IPS DF 6.9 (cell line): ENCODE measurements around the gene ACSF3.

Experiments
- DNase-seq: peaks from one replicate; pipeline ENCODE4 v3.0.0-alpha.2; 2013; ENCODE audit warnings: low read depth, low spot score
- H3K27ac ChIP-seq: one replicate; pipeline ENCODE4 v1.5.1; 2013; ENCODE audit warnings: low read length, control low read depth
- H3K27me3 ChIP-seq: 2 replicates; pipeline ENCODE4 v1.6.1; 2013; ENCODE audit warnings: mild to moderate bottlenecking, low read length; ENCODE audit not compliant: control insufficient read depth, insufficient read depth
- H3K36me3 ChIP-seq: 2 replicates; pipeline ENCODE4 v1.6.1; 2013; ENCODE audit warnings: low read length; ENCODE audit not compliant: control insufficient read depth, insufficient read depth
- H3K4me1 ChIP-seq: 2 replicates; pipeline ENCODE4 v1.6.1; 2013; ENCODE audit warnings: low read length; ENCODE audit not compliant: control insufficient read depth, insufficient read depth
- H3K4me3 ChIP-seq: 2 replicates; pipeline ENCODE4 v1.5.1; 2013; ENCODE audit warnings: mild to moderate bottlenecking, low read length
- H3K9me3 ChIP-seq: 2 replicates; pipeline ENCODE4 v1.6.1; 2013; ENCODE audit warnings: low read length, inconsistent platforms; ENCODE audit not compliant: control insufficient read depth, insufficient read depth
- WGBS: extraction: QIAGEN DNeasy Blood & Tissue Kit; methylation state at CpG from one replicate; pipeline ENCODE4 v1.1.7; 2013; ENCODE audit warnings: mixed read lengths, missing lambda C conversion rate; ENCODE audit not compliant: insufficient read length, insufficient coverage; 5-methylcytosine and 5-hydroxymethylcytosine counted together

ACSF3 gene

DNA sequence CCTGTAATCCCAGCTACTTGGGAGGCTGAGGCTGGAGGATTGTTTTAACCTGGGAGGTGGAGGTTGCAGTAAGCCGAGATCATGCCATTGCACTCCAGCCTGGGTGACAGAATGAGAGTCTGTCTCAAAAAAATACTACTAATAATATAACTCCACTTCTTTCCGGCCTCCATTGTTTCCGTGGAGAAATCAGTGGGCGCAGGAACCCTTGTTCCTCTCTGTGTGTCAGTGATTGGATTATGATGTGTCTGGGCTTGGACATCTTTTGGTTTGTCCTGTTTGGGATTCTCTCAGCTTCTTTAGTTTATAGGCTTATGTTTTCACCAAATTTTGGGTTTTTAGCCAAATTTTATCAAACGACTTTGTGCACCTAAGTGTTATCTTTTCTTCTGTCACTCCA is 36.8 kb downstream of the ACSF3 start:
- no peaks in the 10 kb centered on the region for H3K27me3 ChIP-seq
- H3K4me1 ChIP-seq: no peaks in the 10 kb centered on the region
- DNase-seq: no peak
- peaks cover 5% of the 10 kb centered on the region for H3K36me3 ChIP-seq
- no peak overlapping the region for H3K4me3 ChIP-seq
- no peak overlapping the region for H3K27ac ChIP-seq
- H3K9me3 ChIP-seq: no peaks in the 10 kb centered on the region
- WGBS: no CpG with 5 or more reads among the region's 5 CpGs

DNA sequence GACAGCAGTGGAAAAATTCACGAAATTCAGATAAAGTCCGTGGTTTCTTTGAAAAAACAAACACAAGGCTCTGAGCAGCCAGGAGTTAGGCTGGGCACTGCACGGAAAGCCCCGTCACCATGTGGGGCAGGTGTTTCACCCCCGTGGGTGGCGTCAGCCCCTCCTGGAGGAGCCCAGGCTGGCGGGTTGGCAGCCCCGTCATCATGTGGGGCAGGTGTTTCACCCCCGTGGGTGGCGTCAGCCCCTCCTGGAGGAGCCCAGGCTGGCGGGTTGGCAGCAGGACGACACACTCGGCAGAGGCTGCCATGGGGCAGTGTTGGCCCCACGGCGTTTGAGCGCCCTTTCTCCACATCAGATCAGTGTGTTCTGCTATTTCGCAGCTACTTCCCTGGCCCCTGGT is 38.1 kb downstream of the ACSF3 start:
- H3K36me3 ChIP-seq: peaks cover 5% of the 10 kb centered on the region
- no peak for DNase-seq
- H3K4me3 ChIP-seq: no peak overlapping the region
- WGBS: no CpG with 5 or more reads among the region's 17 CpGs
- no peaks in the 10 kb centered on the region for H3K27me3 ChIP-seq
- H3K27ac ChIP-seq: no peak overlapping the region
- no peaks in the 10 kb centered on the region for H3K4me1 ChIP-seq
- H3K9me3 ChIP-seq: no peaks in the 10 kb centered on the region

DNA sequence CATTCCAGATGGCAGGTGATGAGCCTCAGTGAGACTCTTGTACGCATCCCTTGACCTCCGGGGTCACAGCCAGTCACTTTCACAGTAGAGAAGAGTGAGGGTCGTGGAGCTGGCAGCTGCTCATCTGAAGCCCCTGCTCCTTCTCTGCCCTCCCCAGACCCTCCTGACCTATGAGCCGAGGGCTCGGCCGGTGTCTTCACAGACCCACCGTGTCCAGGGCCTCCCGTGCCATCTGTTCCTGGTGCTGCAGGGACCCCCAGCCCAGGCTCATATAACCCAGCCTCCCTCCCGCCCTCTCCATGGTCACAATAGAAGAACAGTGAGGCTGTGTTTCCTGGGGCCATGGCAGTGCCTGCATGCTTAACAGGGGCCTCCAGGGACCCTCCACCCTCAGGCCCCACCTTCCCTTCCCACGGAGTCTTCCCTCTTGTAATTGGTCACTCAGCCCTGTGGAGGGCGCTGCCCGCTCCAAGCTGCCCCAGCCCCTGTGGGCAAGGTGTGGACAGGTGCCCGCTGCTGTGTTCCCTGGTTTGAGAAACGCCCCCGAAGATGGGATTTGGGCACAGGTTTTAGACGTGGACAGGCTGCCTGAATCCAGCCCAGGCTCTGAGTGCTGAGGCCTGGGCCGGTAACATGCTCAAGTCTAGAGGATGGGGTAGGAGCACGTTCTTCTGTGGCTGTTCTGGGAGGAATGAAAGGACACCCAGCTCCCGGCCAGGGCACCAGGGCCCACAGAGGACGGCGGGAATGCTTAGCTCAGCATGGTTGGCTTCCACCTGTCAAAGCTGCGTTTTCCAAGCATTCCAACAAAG is 38.7 kb downstream of the ACSF3 start:
- H3K4me1 ChIP-seq: no peaks in the 10 kb centered on the region
- no peak overlapping the region for H3K27ac ChIP-seq
- no CpG with 5 or more reads among the region's 22 CpGs for WGBS
- H3K4me3 ChIP-seq: no peak overlapping the region
- no peaks in the 10 kb centered on the region for H3K9me3 ChIP-seq
- DNase-seq: no peak
- peaks cover 5% of the 10 kb centered on the region for H3K36me3 ChIP-seq
- no peaks in the 10 kb centered on the region for H3K27me3 ChIP-seq

DNA sequence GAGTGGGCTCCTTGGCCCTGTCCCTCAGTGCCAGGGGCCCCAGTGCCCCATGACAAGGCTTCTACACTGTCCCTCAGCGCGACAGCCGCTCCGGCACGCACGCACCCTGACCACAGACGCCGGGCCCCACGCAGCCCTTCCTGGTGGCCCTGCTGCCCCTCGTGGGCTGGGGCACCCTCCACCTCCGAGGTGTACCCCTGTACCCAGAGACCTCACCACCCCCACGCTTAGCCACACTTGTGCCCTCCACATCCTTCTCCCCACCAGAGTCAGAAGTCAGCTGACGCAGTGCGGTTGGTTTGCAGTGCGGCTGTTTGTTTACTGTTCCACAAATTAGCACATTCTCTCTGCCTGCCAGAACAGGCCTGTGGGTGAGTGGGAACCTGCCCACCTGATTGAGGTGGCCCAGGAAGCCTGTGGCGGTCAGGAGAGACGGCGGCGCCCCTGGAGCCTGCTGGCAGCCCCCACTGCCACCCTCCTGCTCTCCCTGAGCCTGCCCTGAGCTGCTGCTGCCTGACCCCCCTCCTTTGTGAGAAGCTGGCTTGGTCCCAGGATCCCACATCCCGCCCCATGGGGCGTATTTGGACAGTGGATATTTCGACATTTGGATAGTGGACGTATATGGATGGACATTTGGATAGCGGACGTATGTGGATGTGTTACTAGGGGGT is 39.9 kb downstream of the ACSF3 start:
- DNase-seq: no peak
- no peak overlapping the region for H3K27ac ChIP-seq
- H3K27me3 ChIP-seq: no peaks in the 10 kb centered on the region
- no CpG with 5 or more reads among the region's 25 CpGs for WGBS
- peaks cover 5% of the 10 kb centered on the region for H3K36me3 ChIP-seq
- H3K4me3 ChIP-seq: no peak overlapping the region
- no peaks in the 10 kb centered on the region for H3K4me1 ChIP-seq
- no peaks in the 10 kb centered on the region for H3K9me3 ChIP-seq

DNA sequence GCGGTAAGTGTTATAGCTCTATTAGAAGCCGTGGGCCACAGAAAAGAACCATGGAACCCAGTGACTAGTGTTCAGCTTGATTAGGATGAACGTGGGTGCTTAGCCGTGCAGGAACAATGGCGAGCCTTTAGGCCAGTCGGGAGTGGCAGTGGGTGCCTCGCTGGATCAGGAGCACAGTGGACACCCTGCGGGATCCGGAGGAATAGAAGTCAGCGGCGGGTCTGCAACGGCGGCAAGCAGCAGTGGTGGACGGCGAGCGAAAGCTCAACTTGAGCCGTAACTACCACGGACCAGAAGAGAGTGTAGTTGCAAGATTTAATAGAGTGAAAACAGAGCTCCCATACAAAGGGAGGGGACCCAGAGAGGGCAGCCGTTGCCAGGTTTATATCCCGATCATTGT is 40.6 kb downstream of the ACSF3 start:
- Histone ChIP-seq H3K36me3 (peaks cover 5% of the 10 kb centered on the region), H3K27me3 (no peaks in the 10 kb centered on the region), H3K9me3 (no peaks in the 10 kb centered on the region), H3K4me1 (no peaks in the 10 kb centered on the region), H3K27ac (no peak overlapping the region), H3K4me3 (no peak overlapping the region)
- DNase-seq: no peak
- WGBS: no CpG with 5 or more reads among the region's 20 CpGs

DNA sequence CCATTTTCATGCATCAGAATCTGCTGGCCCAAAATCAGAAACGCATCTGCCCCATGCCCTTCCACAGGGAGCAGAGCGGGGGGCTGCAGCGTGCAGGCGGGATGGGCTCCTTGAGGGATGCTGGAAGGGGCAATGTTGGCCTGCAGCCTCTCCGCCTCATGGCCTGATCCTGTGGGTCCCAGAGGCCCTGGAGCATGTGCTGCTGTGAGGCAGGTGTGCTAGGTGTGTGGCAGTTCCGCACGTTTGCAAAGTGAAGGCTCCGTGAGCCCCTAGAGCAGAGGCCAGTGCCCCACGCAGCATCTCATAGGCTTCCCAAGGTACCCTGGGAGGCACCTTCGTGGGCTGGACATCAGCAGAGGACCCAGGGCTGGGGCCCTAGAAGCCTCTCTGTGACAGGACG is 41.5 kb downstream of the ACSF3 start:
- DNase-seq: no peak
- peaks cover 5% of the 10 kb centered on the region for H3K36me3 ChIP-seq
- no peaks in the 10 kb centered on the region for H3K4me1 ChIP-seq
- no peaks in the 10 kb centered on the region for H3K27me3 ChIP-seq
- no CpG with 5 or more reads among the region's 11 CpGs for WGBS
- no peak overlapping the region for H3K27ac ChIP-seq
- H3K4me3 ChIP-seq: no peak overlapping the region
- no peaks in the 10 kb centered on the region for H3K9me3 ChIP-seq

DNA sequence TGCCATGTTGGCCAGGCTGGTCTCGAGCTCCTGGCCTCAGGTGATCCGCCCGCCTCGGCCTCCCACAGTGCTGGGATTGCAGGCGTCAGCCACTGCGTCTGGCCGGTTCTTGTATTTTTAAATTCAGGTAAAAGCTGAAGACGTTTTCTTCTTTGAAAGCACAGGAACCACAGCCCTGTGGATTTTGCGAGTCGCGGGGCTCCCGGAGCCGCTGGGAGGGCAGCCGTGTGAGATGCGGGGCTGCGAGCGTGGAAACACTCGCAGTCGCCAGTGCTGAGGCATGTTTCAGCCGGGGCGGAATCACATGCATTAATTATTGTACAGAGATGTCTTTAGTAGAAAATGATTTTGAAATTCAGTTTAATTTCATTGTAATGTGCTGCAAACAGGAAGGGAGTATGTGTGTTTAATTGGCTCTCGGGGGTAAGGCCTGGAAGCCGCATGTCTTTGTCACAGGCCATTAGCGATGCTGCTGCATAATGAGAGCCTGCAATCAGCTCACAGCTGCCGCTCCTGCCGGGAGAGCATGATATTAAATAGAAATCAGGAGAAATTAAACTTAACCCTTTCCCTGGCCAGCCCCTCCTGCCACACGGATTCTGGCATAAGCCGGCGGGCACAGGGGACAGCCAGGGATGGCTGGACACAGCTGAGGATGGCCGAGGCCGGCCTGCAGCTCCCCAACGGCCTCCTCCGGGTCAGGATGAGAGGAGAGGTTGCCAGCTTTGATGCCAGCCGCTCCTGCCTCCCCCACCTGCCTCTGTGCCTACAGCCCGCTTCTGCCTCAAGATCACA is 42.5 kb downstream of the ACSF3 start:
- Histone ChIP-seq H3K4me1 (no peaks in the 10 kb centered on the region), H3K4me3 (no peak overlapping the region), H3K9me3 (no peaks in the 10 kb centered on the region), H3K27ac (no peak overlapping the region), H3K27me3 (no peaks in the 10 kb centered on the region), H3K36me3 (peaks cover 5% of the 10 kb centered on the region)
- no peak for DNase-seq
- WGBS: no CpG with 5 or more reads among the region's 35 CpGs

DNA sequence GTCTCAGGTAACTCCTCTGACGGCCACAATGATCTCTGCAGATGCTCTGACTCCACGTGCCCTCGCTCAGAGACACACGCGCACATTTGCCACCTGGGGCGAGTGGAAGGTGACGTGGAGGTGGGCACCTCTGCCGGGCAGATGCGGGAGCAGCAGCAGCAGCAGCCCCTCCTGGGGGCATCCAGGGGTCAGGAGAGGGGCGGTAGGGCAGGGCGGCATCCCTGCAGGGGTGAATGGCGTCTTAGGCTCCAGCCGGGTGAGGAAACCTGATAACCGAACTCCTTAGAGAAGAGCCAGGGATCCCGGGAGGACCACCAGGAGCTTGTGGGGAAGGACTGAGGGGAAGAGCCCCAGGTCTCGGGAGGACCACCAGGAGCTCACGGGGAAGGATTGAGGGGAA is 43.3 kb downstream of the ACSF3 start:
- no CpG with 5 or more reads among the region's 17 CpGs for whole genome bisulfite sequencing
- peaks cover 5% of the 10 kb centered on the region for H3K36me3 ChIP-seq
- no peaks in the 10 kb centered on the region for H3K27me3 ChIP-seq
- H3K27ac ChIP-seq: no peak overlapping the region
- no peaks in the 10 kb centered on the region for H3K9me3 ChIP-seq
- no peak for DNase-seq
- H3K4me1 ChIP-seq: no peaks in the 10 kb centered on the region
- no peak overlapping the region for H3K4me3 ChIP-seq

DNA sequence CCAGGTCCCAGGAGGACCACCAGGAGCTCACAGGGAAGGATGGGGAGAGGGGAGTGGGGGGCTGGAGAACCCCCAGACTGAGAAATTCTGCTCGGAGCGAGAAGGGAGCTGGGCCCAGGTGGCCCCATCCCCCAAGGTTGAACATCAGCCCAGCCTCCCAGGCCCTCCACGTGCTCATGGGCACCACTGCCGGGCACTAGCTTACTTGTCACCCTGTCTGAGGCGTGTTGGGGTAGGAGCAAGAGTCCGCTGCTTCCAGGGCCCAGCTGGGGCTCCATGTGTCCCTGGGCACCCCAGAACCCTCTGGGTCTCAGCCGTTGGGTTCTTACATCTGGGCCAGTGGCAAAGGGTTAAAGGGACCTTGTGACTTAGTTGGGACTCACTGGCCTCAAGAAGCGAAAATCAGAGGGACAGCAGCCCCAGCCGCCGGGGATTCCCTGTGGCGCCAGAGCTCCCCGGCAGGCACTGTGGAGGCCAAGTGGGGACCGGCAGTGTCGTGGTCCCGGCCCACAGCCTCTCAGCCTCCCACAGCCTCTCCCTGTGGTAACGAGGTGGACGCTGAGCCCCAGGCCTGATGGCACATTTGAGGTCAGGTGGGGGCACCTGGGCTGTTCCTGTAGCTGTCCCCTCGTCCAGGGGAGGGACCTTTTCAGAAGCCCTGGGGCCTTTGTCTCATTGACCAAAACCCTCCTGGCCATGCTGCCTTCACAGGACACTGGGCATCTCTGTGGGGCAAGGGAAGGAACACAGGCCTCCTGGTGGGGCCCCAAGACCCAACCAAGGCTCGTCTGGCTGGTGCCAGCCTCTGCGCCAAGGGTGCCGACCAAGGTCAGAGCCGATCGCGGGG is 44.2 kb downstream of the ACSF3 start:
- no peaks in the 10 kb centered on the region for H3K9me3 ChIP-seq
- no peaks in the 10 kb centered on the region for H3K27me3 ChIP-seq
- peaks cover 5% of the 10 kb centered on the region for H3K36me3 ChIP-seq
- no peak overlapping the region for H3K27ac ChIP-seq
- no peaks in the 10 kb centered on the region for H3K4me1 ChIP-seq
- no CpG with 5 or more reads among the region's 24 CpGs for WGBS
- H3K4me3 ChIP-seq: no peak overlapping the region
- DNase-seq: no peak

DNA sequence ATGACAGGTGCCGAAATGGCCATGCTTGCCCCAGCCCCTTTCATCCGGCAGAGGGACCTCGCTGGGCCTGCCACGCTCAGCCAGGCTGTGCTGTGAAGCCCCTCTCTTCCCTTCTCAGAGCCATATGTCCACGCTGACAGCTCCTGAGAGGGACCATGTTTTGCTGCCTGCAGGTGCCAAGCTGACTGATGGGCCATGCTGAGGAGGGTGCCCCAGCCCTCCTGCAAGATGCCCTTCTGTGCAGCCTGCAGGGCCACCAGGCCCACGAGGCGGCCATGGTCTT is 44.8 kb downstream of the ACSF3 start:
- Histone ChIP-seq H3K4me1 (no peaks in the 10 kb centered on the region), H3K27ac (no peak overlapping the region), H3K36me3 (peaks cover 3% of the 10 kb centered on the region; the same call in 1 of the 2 replicates), H3K27me3 (no peaks in the 10 kb centered on the region), H3K4me3 (no peak overlapping the region), H3K9me3 (no peaks in the 10 kb centered on the region)
- WGBS: no CpG with 5 or more reads among the region's 7 CpGs
- DNase-seq: no peak
